Inferior parietal cortex (tissue), 1 donor: ENCODE measurements around the gene PCDH10.
"Not testable (repeated sequence)": the region's sequence is repeated elsewhere in the genome, so short reads cannot be mapped to it uniquely, and the experiment has no call there.

ENCODE experiments used
- DNase-seq: peaks from one replicate; pipeline ENCODE4 v3.0.0-alpha.2; 2016; ENCODE audit errors: extremely low spot score

PCDH10 gene

GRCh38 chr4:133233922-133234321 is 84.8 kb downstream of the PCDH10 start:
- no peak for DNase-seq

DNA sequence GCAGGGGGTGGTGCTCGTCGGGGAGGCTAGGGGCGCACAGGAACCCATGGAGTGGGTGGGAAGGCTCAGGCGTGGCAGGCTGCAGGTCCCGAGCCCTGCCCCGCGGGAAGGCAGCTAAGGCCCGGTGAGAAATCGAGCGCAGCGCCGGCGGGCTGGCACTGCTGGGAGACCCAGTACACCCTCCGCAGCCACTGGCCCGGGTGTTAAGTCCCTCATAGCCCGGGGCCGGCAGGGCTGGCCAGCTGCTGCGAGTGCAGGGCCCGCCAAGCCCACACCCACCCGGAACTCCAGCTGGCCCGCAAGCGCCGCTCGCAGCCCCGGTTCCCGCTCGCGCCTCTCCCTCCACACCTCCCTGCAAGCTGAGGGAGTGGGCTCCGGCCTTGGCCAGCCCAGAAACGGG is 91.4 kb downstream of the PCDH10 start:
- not testable (repeated sequence) for DNase-seq
